Kidney epithelial cell (primary cell): Measurements from ENCODE around the gene NR3C2. TPM values are rescaled to one million over a fixed set of nuclear protein-coding genes. Genes with fewer than 3 reads are reported as not detected.

Source experiments
- DNase-seq: peaks from one replicate; pipeline ENCODE4 v3.0.0-alpha.2; 2010; ENCODE audit warnings: low read depth
- H3K27me3 ChIP-seq: 2 replicates; pipeline ENCODE4 v1.6.0; 2011; ENCODE audit warnings: low read length; ENCODE audit not compliant: control insufficient read depth, insufficient read depth
- H3K36me3 ChIP-seq: 2 replicates; pipeline ENCODE4 v1.5.1; 2011; ENCODE audit warnings: low read length; ENCODE audit not compliant: control insufficient read depth, insufficient read depth
- H3K4me3 ChIP-seq: 2 replicates; pipeline ENCODE4 v1.5.1; 2011; ENCODE audit warnings: low read depth, mild to moderate bottlenecking, control low read depth, low read length
- CTCF ChIP-seq: IDR thresholded peaks from 2 replicates; pipeline ENCODE4 v1.5.1; 2011; ENCODE audit warnings: mild to moderate bottlenecking, moderate library complexity, low read length, control low read depth, inconsistent platforms; ENCODE audit not compliant: insufficient read depth, poor library complexity, severe bottlenecking
- total RNA-seq: library from RNA; depleted of rRNA; stranded (reverse); fragments of >200 nt; gene quantifications from 2 replicates; pipeline ENCODE4 v1.2.3, GENCODE V29; 2015

The NR3C2 gene
- total RNA-seq, 1 donor from 2014 or later: 6.5 TPM

DNA sequence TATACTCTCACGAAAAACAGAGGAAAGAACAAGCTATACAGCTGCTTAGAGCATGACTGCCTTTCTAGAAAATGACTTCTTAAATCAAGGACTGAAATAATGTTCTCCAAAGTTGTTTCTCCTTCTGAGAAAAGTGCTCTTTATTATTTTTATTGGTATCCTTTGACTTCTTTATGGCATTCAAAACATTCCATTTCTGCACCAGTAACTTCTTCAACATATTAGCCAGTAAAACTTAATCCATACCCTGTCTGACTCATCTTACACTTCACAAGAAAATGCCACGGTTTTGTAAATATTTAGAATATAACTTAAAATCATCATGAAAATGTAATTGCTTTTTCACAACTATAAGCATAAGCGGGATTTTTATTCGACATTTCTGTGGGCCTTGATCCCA lies 180.4 kb downstream of the NR3C2 start:
- Histone ChIP-seq H3K27me3 (no peaks in the 10 kb centered on the region), H3K36me3 (peaks cover 1% of the 10 kb centered on the region), H3K4me3 (no peak overlapping the region)
- peak; percentile 69 for DNase-seq
- no peak for TF ChIP-seq CTCF

DNA sequence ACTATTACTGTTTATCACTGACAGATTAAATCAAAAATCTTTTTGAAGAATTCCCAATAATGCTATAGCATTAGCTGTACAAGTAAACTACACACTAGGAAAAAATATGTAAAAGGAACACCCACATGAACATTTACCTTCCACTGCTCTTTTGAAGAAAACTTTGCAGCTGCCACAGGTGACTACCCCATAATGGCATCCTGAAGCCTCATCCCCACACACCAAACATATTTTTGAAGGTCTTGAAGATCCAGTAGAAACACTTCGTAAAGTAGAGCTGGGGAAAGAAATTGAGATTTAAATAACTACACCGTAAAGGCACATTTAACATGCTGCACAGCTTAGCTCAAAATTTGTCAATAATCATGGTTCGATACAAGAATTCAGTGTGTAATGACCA lies 182.4 kb downstream of the NR3C2 start:
- no peak for TF ChIP-seq CTCF
- Histone ChIP-seq H3K36me3 (peaks cover 1% of the 10 kb centered on the region), H3K27me3 (no peaks in the 10 kb centered on the region), H3K4me3 (no peak overlapping the region)
- no peak for DNase-seq

- no peak overlapping the region for H3K4me3 ChIP-seq
Observed at GRCh38 chr4:148258535-148258934, 183.7 kb downstream of the NR3C2 start.

GRCh38 chr4:148255344-148255720 lies 186.9 kb downstream of the NR3C2 start:
- Histone ChIP-seq H3K36me3 (peaks cover 1% of the 10 kb centered on the region), H3K4me3 (no peak overlapping the region), H3K27me3 (no peaks in the 10 kb centered on the region)
- no peak for DNase-seq
- TF ChIP-seq CTCF: no peak

More at GRCh38 chr4:148258535-148258934, 183.7 kb downstream of the NR3C2 start:
- TF ChIP-seq CTCF: no peak
- H3K27me3 ChIP-seq: no peaks in the 10 kb centered on the region
- DNase-seq: no peak
- H3K36me3 ChIP-seq: peaks cover 1% of the 10 kb centered on the region

- DNase-seq: no peak
- no peak for TF ChIP-seq CTCF
- no peak overlapping the region for H3K4me3 ChIP-seq
- H3K27me3 ChIP-seq: no peaks in the 10 kb centered on the region
- peaks cover 1% of the 10 kb centered on the region for H3K36me3 ChIP-seq
Observed at GRCh38 chr4:148254621-148255343, 187.4 kb downstream of the NR3C2 start.

GRCh38 chr4:148253768-148254167 lies 188.4 kb downstream of the NR3C2 start:
- no peak for DNase-seq
- no peak for TF ChIP-seq CTCF

More at GRCh38 chr4:148253768-148254167, 188.4 kb downstream of the NR3C2 start:
- Histone ChIP-seq H3K27me3 (no peaks in the 10 kb centered on the region), H3K4me3 (no peak overlapping the region), H3K36me3 (peaks cover 1% of the 10 kb centered on the region)
